Measurements from ENCODE around the gene PARD3B.

PARD3B gene

GRCh38 chr2:205156457-205156856 is 611.2 kb downstream of the PARD3B start:
- DNase-seq (ENCODE audit: low spot score) = no peak
- no peak for TF ChIP-seq CTCF (IDR thresholded peaks at IDR 0.05; ENCODE audit: extremely low read depth, missing control alignments)

GRCh38 chr2:205158404-205158803 is 613.1 kb downstream of the PARD3B start:
- DNase-seq (ENCODE audit: low spot score) = no peak
- no peak for TF ChIP-seq CTCF (IDR thresholded peaks at IDR 0.05; ENCODE audit: extremely low read depth, missing control alignments)

GRCh38 chr2:205161156-205161839 is 616.0 kb downstream of the PARD3B start:
- TF ChIP-seq CTCF (IDR thresholded peaks at IDR 0.05; ENCODE audit: extremely low read depth, missing control alignments) = no peak

DNA sequence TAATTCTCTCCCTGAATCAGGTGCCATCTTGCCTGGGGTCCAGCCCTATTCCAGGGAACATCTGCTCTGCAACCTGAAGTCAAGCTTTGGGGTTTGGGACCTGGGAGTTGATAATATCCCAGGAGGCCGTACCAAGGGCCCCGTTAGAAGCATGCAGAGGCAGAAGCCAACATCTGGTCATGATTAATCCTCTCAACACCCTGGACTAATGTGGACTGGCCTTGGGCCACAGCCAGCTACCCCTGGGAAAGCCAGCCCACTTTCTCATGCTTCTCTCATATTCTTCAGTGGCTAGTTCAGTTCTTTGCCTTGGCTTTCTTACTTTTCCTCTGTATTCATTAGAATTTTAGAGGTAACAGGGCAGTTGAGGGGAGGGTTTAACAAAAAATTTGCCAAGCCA is 621.5 kb downstream of the PARD3B start:
- no peak for DNase-seq (ENCODE audit: low spot score)
- TF ChIP-seq CTCF (IDR thresholded peaks at IDR 0.05; ENCODE audit: extremely low read depth, missing control alignments) = no peak

More at GRCh38 chr2:205161156-205161839, 616.0 kb downstream of the PARD3B start:
- DNase-seq (ENCODE audit: low spot score) = no peak

DNA sequence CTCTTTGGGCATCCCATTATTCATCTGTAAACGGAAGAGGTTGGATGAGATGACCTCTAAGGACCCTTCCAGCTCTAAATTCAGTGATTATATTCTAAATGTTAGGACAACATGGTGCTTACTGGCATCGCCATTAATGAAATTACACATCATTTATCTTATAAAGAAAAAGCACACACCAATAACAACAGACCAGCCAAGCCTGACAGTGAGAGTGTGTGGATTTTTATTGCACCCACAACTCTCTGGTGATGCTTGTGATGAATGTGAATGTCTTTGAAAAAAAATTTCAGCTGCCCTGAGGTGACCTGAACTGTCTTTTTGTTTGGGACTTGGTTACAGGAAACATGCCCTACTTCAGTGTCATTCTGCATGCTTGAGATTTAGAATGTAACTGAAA is 623.7 kb downstream of the PARD3B start:
- no peak for TF ChIP-seq CTCF (IDR thresholded peaks at IDR 0.05; ENCODE audit: extremely low read depth, missing control alignments)
- DNase-seq (ENCODE audit: low spot score) = no peak

DNA sequence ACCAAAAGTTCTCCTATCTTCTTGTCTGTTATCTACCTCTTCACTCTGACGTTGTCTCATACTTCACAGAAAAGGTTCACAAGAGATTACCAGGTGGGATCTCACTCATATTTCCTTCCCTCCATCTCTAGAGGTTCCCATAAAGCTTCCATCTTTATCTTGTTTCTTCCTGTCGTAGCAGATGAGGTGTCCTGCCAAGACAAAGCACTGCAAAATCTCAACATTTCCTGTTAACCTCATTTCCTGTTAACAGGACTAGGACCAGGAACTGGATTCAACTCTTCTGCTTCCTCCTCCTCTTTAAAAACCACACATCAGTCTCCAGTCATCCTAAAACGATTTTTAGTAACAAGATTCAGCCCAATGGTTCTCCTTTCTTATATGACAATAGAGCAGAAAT is 624.2 kb downstream of the PARD3B start:
- no peak for TF ChIP-seq CTCF (IDR thresholded peaks at IDR 0.05; ENCODE audit: extremely low read depth, missing control alignments)
- no peak for DNase-seq (ENCODE audit: low spot score)

GRCh38 chr2:205170399-205170798 is 625.1 kb downstream of the PARD3B start:
- TF ChIP-seq CTCF (IDR thresholded peaks at IDR 0.05; ENCODE audit: extremely low read depth, missing control alignments) = no peak
- no peak for DNase-seq (ENCODE audit: low spot score)
